A673 (cell line): ENCODE data around the gene SLC35D3. TPM values are rescaled to one million over a fixed set of nuclear protein-coding genes. Genes with fewer than 3 reads are reported as not detected.

Source experiments
- BruUV-seq: library from RNA; stranded (reverse); fragments of 400-500 nt; replicated peaks from 2 replicates; lab custom pipeline; 2021; lab: Mats Ljungman, UMichigan
- CTCF ChIA-PET: fragments of 300-600 bp; sonication (Branson Sonifier 250); formaldehyde crosslinking; loops from one replicate; lab custom pipeline; 2022; ENCODE audit warnings: antibody characterized with exemption; lab: Charles Lee
- POLR2A ChIA-PET: fragments of 300-600 bp; sonication (Branson Sonifier 250); formaldehyde crosslinking; loops from one replicate; lab custom pipeline; 2022; ENCODE audit warnings: antibody characterized with exemption; ENCODE audit not compliant: low non-redundant PET; lab: Charles Lee
- DNase-seq: peaks from one replicate; pipeline ENCODE4 v3.0.0-alpha.2; 2015; ENCODE audit warnings: low spot score
- H3K27ac ChIP-seq: fragments of 200-600 bp; sonication (generic); 2 replicates; pipeline ENCODE4 v1.5.1; 2016; ENCODE audit warnings: mixed run types, low read depth, mild to moderate bottlenecking, mixed read lengths, antibody characterized with exemption, low read length; ENCODE audit not compliant: poor library complexity, severe bottlenecking
- H3K27me3 ChIP-seq: fragments of 200-600 bp; sonication (generic); replicated peaks from 2 replicates; pipeline ENCODE4 v1.6.1; 2017; ENCODE audit warnings: mixed run types, low read depth, mild to moderate bottlenecking, mixed read lengths, antibody characterized with exemption, low read length; ENCODE audit not compliant: insufficient read depth, poor library complexity
- H3K36me3 ChIP-seq: fragments of 200-600 bp; sonication (generic); 2 replicates; pipeline ENCODE4 v1.6.1; 2016; ENCODE audit warnings: mixed run types, mild to moderate bottlenecking, mixed read lengths, antibody characterized with exemption, low read length; ENCODE audit not compliant: insufficient read depth, poor library complexity, severe bottlenecking
- H3K4me1 ChIP-seq: fragments of 200-600 bp; sonication (generic); 2 replicates; pipeline ENCODE4 v1.6.1; 2017; ENCODE audit warnings: mixed run types, mild to moderate bottlenecking, mixed read lengths, antibody characterized with exemption, low read length; ENCODE audit not compliant: insufficient read depth, poor library complexity, severe bottlenecking
- H3K4me3 ChIP-seq: fragments of 200-600 bp; sonication (generic); 2 replicates; pipeline ENCODE4 v1.5.1; 2016; ENCODE audit warnings: low read depth, mixed run types, mild to moderate bottlenecking, mixed read lengths, low read length; ENCODE audit not compliant: poor library complexity, severe bottlenecking
- H3K9me3 ChIP-seq: fragments of 200-600 bp; sonication (generic); 2 replicates; pipeline ENCODE4 v1.6.1; 2016; ENCODE audit warnings: mixed run types, low read depth, mild to moderate bottlenecking, mixed read lengths, antibody characterized with exemption, low read length; ENCODE audit not compliant: poor library complexity, severe bottlenecking
- EZH2 ChIP-seq: fragments of 200-600 bp; sonication (generic); IDR thresholded peaks from 2 replicates; pipeline ENCODE4 v1.6.1; 2017; ENCODE audit warnings: borderline replicate concordance, low read depth, mild to moderate bottlenecking, mixed read lengths, antibody characterized with exemption, low read length; ENCODE audit not compliant: poor library complexity, severe bottlenecking
- intact Hi-C: fragments of 100-400 bp; cut with micrococcal nuclease; formaldehyde crosslinking; loops from one replicate; pipeline ENCODE4 v1.10.0; 2022; ENCODE audit not compliant: unreplicated experiment
- total RNA-seq: library from RNA; stranded (reverse); gene quantifications from 2 replicates; pipeline ENCODE4 v1.2.3, GENCODE V29; 2021
- TF ChIP-seq, protein P1 (sequence below): fragments of 300-800, 200-600 bp; sonication (generic); conservative IDR thresholded peaks from 2 replicates; pipeline ENCODE4 v1.5.1; 2017; ENCODE audit warnings: low read depth, mild to moderate bottlenecking, antibody characterized with exemption, low read length, moderate library complexity, mixed read lengths

SLC35D3 gene
- total RNA-seq, 1 experiment from 2014 or later: not detected

DNA sequence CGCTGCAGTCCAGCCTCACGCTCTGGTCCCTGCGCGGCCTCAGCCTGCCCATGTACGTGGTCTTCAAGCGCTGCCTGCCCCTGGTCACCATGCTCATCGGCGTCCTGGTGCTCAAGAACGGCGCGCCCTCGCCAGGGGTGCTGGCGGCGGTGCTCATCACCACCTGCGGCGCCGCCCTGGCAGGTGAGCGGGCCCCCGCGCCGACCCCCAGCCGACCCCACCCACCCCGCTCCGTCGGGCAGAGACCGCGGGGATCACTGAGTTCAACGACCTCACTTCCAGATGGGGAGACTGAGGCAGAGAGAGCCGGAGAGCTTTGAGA, 545 bp downstream of the SLC35D3 start:
- intact Hi-C loops: loop anchor here (10.0 kb wide), 3 partner anchors 278 to 638 kb away; partner anchors contain the start of gene BCLAF1
- no peak overlapping the region for H3K27ac ChIP-seq
- CTCF ChIA-PET: no interaction called here
- no TSS peak for BruUV-seq
- TF ChIP-seq EZH2: no peak
- TF ChIP-seq, protein P1, sequence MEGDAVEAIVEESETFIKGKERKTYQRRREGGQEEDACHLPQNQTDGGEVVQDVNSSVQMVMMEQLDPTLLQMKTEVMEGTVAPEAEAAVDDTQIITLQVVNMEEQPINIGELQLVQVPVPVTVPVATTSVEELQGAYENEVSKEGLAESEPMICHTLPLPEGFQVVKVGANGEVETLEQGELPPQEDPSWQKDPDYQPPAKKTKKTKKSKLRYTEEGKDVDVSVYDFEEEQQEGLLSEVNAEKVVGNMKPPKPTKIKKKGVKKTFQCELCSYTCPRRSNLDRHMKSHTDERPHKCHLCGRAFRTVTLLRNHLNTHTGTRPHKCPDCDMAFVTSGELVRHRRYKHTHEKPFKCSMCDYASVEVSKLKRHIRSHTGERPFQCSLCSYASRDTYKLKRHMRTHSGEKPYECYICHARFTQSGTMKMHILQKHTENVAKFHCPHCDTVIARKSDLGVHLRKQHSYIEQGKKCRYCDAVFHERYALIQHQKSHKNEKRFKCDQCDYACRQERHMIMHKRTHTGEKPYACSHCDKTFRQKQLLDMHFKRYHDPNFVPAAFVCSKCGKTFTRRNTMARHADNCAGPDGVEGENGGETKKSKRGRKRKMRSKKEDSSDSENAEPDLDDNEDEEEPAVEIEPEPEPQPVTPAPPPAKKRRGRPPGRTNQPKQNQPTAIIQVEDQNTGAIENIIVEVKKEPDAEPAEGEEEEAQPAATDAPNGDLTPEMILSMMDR: no peak
- no peaks in the 10 kb centered on the region for H3K36me3 ChIP-seq
- H3K4me1 ChIP-seq: peaks cover 29% of the 10 kb centered on the region
- peaks cover 54% of the 10 kb centered on the region for H3K27me3 ChIP-seq
- H3K9me3 ChIP-seq: no peaks in the 10 kb centered on the region
- no peak for DNase-seq
- peak overlapping the region; percentile 50 for H3K4me3 ChIP-seq
- POLR2A ChIA-PET: interaction anchor here (0.7 kb wide), 1 partner anchor 532 kb away, joined by 16 read pairs; no protein-coding TSS in a partner anchor

DNA sequence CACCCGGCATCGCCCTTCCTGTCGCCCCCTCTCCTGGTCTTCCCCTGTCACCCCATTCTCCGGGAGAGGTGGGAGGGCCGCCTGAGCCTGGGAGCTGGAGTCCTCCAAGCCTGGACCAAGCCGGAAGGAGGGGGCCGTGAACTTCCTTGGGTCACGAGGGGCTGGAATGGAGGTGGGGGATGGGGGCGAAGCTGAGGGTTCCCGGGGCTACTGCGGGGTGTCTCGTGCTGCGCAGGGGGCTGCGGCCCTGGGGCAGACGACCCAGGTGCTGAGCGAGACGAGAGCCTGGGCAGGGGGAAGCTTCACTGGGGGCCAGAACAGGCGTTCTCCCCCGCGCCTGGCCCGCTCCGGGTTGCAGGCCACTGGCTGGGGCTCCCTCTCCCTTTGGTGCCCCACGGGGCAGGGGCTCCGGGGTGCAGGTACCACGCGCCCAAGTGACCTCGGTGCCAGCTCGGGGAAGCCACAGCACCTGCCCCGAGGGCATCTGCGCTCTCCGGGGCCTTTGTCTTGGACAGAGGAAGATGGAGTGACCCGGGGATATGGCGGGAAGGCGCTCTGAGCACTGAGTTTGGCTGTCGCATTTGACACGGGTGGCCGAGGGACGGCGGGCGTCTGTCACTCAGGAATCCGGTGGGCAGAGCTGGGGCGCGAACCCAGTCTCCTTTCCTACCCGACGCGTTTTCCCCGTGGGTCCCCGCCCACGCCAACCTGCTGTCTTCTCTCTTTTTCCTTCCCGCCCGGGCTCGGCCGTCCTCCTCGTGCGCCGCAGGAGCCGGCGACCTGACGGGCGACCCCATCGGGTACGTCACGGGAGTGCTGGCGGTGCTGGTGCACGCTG, 1.2 kb downstream of the SLC35D3 start:
- no peak for DNase-seq
- Histone ChIP-seq H3K27me3 (peaks cover 54% of the 10 kb centered on the region), H3K36me3 (no peaks in the 10 kb centered on the region), H3K4me3 (no peak overlapping the region), H3K4me1 (peaks cover 29% of the 10 kb centered on the region), H3K9me3 (no peaks in the 10 kb centered on the region), H3K27ac (no peak overlapping the region)
- no TSS peak for BruUV-seq
- TF ChIP-seq, protein P1: no peak
- peak; percentile 66 for TF ChIP-seq EZH2
- ChIA-PET CTCF (no interaction called here), POLR2A (no interaction called here)
- intact Hi-C loops: loop anchor here (10.0 kb wide), 3 partner anchors 279 to 639 kb away; partner anchors contain the start of gene BCLAF1

DNA sequence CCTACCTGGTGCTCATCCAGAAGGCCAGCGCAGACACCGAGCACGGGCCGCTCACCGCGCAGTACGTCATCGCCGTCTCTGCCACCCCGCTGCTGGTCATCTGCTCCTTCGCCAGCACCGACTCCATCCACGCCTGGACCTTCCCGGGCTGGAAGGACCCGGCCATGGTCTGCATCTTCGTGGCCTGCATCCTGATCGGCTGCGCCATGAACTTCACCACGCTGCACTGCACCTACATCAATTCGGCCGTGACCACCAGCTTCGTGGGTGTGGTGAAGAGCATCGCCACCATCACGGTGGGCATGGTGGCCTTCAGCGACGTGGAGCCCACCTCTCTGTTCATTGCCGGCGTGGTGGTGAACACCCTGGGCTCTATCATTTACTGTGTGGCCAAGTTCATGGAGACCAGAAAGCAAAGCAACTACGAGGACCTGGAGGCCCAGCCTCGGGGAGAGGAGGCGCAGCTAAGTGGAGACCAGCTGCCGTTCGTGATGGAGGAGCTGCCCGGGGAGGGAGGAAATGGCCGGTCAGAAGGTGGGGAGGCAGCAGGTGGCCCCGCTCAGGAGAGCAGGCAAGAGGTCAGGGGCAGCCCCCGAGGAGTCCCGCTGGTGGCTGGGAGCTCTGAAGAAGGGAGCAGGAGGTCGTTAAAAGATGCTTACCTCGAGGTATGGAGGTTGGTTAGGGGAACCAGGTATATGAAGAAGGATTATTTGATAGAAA, 2.0 kb downstream of the SLC35D3 start:
- TF ChIP-seq EZH2: peak; percentile 42
- TF ChIP-seq, protein P1: no peak
- Histone ChIP-seq H3K36me3 (no peaks in the 10 kb centered on the region), H3K27ac (no peak overlapping the region), H3K9me3 (no peaks in the 10 kb centered on the region), H3K4me1 (peaks cover 29% of the 10 kb centered on the region), H3K4me3 (no peak overlapping the region), H3K27me3 (peaks cover 54% of the 10 kb centered on the region)
- intact Hi-C loops: loop anchor here (10.0 kb wide), 3 partner anchors 279 to 639 kb away; partner anchors contain the start of gene BCLAF1
- DNase-seq: no peak
- no TSS peak for BruUV-seq
- POLR2A ChIA-PET: no interaction called here
- CTCF ChIA-PET: no interaction called here
